ENCODE results near the gene ASAP3. TPM values are rescaled to one million over a fixed set of nuclear protein-coding genes. Genes with fewer than 3 reads are reported as not detected.
"Not testable (repeated sequence)": the region's sequence is repeated elsewhere in the genome, so short reads cannot be mapped to it uniquely, and the experiment has no call there.

ASAP3 gene
- total RNA-seq, 1 donor from 2014 or later, result 3.6 TPM

DNA sequence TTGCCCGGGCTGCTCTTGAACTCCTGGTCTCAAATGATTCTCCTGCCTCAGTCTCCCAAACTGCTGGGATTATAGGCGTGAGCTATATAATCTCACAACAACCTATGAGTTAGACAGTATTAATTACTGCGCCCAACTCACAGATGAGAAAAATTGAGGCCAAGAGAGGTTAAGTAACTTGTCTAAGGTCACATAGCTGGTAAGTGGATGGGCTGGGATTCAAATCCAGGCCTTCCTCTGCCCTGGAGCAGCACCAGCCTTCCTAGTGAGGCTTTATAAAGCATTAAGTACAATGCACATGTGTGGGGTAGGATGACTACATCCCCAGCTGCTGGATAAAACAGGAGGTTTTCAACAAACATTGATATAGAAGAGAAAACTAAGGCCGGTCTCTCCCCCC lies 31.9 kb upstream of the ASAP3 start:
- no peak for DNase-seq (ENCODE audit: low read depth in 2 of 2)

DNA sequence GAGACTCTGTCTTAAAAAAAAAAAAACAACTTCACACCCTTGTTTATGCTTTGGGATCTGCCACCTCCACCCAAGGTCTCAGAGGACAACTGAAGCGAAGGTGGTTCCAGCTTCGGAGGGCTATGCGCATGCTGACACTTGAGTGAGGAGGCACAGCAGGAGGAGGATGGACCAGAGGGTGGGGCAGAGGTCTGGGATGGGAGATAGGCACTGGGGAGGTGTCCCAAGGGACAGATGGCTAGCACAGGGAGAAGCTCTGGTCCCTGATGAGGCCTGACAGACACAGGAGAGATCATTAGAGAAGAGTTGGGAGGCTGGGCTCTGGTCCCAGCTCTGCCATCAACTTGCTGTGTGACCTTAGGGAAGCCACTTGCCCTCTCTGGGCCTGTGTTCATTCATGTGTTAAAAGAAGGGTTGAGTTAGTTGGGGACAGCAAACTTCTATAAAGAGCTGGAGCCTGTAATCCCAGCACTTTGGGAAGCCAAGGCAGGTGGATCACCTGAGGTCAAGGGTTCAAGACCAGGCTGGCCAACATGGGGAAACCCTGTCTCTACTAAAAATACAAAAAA lies 30.2 kb upstream of the ASAP3 start:
- DNase-seq (ENCODE audit: low read depth in 2 of 2), result no peak

DNA sequence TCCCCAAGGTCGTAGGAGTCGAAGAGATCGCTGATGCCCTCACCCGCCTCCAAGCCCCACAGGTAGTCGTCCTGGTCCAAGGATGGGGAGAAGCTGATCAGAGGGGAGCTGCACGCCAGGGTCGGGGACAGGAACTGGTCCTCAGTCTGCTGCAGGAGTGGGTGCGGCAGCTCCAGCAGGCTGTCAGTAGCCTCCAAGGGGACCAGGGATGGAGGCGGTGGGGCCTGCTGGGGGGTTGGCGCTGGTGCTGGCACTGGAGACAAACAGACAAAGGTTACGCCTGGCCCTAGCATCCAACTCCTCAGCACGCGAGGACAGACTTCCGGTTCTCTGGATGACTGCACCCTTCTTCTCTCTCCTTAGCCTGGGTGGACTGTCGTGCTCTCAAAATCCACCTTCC lies 25.9 kb upstream of the ASAP3 start:
- no peak for DNase-seq (ENCODE audit: low read depth in 2 of 2)

DNA sequence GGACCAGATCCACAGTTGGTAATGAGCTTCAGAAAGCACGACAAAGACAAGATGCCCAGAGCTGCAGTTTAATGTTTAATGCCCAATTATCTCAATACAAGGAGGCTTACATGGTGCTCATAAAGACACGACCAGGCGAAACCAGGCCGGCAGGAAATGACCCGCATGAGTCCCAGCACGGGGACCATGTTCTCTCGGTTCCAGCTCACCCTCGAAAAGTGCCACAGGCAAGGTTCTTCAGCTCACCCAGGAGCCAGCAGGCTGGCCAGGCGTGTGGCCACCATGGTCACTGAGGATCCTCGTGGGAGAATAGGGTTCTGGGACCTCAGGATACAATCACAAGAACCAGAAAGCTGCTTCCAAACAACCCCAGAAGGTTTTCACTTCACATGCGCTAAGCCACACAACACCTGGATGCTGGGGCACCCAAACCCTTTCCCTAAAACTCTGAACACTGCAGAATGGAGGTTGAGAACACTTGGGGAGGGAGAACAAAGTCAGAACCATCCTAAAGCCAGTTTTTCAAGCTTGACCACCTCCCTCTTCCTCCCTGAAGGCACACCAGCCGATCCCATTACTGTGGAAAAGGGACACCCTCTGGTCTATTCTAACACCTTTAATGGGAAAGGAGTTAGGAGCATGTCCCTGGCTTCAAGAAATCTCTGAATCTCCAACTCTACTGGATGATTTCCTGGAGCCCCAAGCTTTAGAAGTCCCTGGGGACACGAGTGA lies 22.6 kb upstream of the ASAP3 start:
- no peak for DNase-seq (ENCODE audit: low read depth in 2 of 2)

DNA sequence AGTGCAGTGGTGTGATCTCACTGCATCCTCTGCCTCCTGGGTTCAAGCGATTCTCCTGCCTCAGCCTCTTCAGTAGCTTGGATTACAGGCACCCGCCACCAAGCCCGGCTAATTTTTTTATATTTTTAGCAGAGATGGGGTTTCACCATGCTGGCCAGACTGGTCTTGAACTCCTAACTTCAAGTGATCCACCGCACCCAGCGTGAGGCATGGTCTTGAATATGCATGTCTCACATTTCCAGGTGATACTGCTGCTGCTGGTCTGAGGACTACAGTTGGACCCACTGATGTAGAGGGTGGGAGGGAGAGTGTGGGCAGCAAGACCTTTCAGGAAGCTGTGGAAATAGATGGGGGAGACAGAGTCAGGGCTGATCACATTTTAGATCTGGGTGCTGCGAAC lies 21.9 kb upstream of the ASAP3 start:
- DNase-seq (ENCODE audit: low read depth in 2 of 2), result no peak

DNA sequence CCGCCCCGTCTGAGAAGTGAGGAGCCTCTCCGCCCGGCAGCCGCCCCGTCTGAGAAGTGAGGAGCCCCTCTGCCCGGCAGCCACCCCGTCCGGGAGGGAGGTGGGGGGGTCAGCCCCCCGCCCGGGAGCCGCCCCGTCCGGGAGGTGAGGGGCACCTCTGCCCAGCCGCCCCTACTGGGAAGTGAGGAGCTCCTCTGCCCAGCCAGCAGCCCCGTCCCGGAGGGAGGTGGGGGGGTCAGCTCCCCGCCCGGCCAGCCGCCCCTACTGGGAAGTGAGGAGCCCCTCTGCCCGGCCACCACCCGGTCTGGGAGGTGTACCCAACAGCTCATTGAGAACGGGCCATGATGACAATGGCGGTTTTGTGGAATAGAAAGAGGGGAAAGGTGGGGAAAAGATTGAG lies 20.2 kb upstream of the ASAP3 start:
- not testable (repeated sequence) for DNase-seq (ENCODE audit: low read depth in 2 of 2)

DNA sequence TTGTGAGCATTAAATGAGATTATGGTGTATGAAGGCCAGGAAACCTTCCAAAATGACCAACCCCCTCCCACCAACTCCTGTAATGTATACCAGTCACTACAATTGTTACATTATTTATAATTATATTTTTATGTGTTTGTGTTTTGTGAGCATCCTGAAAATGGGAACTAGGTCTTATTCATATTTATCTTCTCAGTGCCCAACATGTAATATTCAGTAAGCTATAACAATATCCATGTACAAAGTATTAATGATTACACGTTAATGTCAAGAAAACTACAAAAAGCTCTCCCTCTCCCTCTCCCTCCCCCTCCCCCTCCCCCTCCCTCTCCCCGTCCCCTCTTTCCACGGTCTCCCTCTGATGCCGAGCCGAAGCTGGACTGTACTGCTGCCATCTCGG lies 19.0 kb upstream of the ASAP3 start:
- DNase-seq (ENCODE audit: low read depth in 2 of 2), result no peak

DNA sequence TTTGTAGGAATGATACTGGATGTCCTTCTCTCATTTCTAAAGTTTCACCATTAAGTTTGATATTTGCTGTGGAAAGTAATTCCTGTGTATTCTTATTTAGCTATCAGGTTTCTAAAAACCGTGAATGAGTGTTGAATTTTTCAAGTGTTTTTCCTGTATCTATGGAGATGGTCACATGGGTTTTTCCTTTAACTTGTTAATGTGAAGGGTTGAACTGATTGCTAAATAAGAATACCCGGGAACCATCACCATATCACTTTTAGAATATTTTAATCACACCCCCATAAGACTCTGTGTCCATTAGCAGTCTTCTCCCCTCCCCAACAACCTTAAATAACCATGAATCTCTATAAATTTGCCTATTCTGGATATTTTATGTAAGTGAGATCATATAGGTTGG lies 16.5 kb upstream of the ASAP3 start:
- no peak for DNase-seq (ENCODE audit: low read depth in 2 of 2)

DNA sequence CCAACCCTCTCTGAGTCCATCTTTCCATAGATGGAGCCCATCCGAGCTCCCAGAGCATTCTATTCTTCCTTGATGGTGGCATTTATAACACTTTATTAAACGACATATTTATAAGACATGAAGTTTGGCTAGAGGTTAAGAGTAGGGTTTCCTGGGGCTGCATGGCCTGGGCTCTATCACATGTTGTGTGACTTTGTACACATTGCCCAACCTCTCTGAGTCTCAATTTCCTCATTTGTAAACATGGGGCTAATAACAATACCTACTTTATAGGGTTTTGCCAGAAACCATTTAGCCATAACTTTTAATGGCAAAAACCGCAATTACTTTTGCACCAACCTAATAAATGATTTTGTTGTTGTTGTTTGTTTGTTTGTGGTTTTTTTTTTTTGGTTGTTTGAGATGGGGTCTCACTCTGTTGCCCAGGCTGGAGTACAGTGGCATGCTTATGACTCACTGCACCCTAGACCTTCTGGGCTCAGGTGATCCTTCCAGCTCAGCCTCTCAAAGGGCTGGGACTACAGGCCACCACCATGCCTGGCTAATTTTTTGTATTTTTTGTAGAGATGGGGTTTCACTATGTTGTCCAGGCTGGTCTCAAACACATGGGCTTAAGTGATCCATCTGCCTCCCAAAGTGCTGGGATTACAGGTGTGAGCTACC lies 13.9 kb upstream of the ASAP3 start:
- no peak for DNase-seq (ENCODE audit: low read depth in 2 of 2)

DNA sequence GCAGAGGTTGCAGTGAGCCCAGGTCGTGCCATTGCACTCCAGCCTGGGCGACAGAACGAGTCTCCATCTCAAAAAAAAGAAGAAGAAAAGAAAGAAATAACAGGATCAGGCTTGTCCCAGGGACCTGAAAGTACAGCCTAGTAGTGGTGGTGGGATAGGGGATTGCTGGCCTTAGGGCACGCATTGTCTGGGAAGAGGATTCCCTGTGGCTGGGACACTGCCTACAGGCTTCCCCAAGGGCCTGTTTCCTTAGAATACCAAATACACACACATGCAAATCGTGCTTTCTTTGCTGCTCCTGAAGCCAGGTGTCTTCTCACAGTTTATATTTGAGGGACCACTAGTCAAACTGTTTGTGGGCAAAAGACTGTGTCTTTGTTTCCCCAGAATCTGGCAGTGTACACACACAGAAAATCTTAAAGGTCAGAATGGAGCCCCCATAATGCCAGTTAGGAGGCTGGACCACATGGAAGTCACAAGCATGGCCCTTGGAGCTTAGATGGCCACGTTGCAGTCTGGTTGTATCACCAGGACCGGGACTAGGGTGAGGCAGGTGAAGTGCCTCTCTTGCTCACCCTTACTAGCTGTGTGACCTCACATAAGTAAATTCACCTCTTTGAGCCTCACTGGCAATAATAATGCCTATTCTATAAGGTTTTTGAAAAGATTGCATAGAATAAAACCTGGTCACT lies 12.7 kb upstream of the ASAP3 start:
- DNase-seq (ENCODE audit: low read depth in 2 of 2), result no peak

DNA sequence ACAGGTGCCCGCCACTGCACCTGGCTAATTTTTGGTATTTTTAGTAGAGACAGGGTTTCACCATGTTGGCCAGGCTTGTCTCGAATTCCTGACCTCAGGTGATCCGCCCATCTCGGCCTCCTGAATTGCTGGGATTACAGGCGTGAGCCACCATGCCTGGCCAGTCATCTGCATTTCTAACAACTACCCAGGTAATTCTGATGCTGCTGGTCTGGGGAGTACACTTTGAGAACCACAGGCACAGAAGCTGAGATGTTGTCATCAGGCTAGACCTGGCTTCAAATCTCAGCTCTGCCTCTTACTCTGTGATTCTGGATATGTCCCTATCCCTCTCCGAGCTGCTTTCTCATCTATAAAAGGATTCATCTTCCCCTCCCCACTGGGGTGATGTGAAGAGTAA lies 10.9 kb upstream of the ASAP3 start:
- DNase-seq (ENCODE audit: low read depth in 2 of 2), result not testable (repeated sequence)

DNA sequence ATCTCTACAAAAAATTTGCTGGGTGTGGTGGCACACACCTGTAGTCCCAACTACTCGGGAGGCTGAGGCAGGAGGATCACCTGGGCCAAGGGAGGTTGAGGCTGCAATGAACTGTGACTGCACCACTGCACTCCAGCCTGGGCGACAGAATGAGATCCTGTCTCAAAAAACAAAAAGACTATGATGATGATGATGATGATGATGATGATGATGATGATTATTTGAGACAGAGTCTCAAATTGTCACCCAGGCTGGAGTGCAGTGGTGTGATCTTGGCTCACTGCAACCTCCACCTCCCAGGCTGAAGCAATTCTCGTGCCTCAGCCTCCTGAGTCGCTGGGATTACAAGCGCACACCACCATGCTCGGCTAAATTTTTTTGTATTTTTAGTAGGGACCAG lies 8.8 kb upstream of the ASAP3 start:
- not testable (repeated sequence) for DNase-seq (ENCODE audit: low read depth in 2 of 2)

DNA sequence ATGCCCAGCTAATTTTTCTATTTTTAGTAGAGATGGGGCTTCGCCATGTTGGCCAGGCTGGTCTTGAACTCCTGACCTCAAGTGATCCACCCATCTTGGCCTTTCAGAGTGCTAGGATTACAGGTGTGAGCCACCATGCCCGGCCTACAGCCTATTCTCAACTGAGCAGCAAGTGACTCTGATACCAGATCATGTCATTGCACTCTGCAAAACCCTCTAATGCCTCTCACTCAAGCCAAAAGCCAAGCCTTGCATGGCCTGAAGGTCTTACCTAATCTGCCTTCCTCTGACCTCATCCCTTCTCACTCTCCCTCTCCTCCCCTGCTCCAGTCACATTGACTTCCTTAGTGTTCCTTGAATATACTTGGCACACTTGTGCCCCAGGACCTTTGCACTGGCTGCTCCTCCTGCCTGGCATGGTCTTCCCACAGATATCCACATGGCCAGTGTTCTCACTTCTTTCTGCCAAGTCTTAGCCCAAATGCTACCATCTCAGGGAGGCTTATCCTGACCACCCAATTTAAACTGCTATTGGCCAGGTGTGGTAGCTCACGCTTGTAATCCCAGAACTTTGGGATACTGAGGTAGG lies 8.2 kb upstream of the ASAP3 start:
- DNase-seq (ENCODE audit: low read depth in 2 of 2), result no peak

DNA sequence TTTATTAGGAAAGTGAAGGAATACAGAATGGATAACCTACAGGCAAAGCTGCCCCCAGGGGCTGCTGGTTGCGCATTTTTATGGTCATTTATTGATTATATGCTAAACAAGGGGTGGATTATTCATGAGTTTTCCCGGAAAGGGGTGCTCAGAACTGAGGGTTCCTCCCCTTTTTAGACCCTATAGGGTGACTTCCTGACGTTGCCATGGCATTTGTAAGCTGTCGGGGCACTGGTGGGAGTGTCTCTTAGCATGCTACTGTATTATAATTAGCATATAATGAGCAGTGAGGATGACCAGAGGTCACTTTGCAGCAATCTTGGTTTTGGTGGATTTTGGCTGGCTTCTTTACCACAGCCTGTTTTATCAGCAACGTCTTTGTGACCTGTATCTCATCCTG lies 5.9 kb upstream of the ASAP3 start:
- DNase-seq (ENCODE audit: low read depth in 2 of 2), result no peak

DNA sequence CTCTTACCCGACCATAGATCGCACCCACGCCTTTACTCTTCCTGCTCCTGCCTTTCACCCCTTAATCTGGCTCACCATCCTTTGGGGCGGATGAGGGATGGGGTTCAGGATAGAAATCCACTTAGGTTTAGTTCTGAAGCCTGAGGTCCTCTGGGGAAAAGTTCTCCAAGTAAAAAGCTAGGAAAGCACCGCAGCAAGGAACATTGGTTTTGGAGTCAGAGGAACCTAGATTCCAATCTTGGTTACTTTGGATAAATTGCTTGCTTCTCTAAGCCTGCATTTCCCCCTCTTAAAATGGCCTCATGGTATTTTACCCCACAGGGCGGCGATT lies 988 bp upstream of the ASAP3 start:
- no peak for DNase-seq (ENCODE audit: low read depth in 2 of 2)

DNA sequence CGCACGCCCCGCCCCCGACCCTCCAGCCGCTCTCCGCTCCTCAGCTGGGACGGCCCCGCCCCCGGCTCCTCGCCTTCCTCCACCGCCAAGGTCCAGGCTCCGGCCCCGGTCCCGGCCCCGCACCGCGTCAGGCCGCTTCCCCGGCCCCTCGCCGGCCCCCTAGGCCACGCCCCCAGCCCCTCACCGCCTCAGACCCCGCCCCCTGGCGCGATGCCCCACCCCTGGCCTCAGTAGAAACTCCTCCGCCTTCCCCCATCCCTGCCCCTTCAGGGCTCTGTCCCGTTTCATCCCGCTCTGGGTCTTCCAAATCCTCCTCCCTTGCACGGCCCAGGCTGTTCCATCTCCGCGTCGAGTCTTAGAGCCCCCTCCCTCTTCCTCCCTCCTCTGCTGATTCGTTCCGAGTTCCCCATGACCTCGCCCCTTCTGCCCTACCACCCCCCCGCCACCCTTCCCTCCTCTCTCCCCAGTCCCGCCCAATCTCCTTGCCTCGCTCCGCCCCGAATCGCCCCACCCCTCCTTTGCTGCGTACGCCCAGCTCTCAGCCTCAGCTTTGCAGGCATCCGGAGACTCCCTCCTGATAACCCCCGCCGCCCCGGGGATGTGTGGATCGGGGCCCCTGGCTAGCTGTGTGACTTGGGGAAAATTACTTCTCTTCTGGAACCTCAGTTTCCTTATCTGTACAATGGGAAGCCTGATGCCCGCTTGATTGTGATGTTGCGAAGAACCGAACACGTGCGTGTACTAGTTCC lies 448 bp upstream of the ASAP3 start:
- peak in 1 of 2 donors; percentile 92 for DNase-seq (ENCODE audit: low read depth in 2 of 2)

DNA sequence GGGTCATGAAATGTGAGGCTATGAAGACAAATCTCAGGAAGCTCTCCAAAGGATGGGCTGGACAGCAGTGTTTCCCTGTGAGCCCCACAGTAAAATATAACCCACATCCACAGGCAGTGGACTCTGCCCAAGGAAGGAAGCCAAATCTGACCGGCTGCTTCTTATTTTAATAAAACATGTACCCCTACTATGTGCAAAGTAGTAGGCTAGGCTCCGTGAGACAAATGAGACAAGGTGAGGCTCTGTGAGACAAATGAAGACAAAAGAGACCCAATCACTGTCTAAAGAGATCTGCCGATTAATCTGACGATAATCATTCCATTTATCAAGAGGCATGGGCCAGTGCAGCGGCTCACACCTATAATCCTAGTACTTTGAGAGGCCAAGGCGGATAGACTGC lies 2.1 kb downstream of the ASAP3 start:
- no peak for DNase-seq (ENCODE audit: low read depth in 2 of 2)

DNA sequence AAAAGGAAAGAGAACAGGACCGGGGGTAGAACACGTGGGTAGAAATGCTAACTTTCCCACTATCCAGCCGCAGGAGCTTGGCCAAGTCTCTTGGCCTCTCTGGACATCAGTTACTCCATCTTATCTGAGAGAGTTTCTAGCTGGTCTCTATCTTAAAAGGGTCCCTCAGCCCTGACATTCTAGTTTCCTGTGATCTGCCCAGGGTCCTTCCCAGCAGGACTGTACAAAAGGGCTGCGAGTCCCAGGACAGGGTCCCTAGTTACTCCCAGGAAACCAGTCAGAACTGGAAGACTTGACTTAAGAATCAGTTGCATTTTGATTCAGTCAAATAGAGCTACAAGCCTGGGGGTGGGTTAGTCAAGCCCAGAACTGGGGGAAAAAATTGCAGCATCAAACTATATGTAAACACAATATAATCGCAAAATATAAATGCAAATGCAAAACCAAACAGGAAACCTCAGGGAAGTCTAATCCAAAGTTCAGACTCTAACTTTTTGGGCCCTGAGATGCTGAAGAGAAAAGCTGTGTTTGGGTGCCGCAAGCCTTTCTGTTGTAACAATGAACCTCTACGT lies 2.9 kb downstream of the ASAP3 start:
- DNase-seq (ENCODE audit: low read depth in 2 of 2), result no peak

DNA sequence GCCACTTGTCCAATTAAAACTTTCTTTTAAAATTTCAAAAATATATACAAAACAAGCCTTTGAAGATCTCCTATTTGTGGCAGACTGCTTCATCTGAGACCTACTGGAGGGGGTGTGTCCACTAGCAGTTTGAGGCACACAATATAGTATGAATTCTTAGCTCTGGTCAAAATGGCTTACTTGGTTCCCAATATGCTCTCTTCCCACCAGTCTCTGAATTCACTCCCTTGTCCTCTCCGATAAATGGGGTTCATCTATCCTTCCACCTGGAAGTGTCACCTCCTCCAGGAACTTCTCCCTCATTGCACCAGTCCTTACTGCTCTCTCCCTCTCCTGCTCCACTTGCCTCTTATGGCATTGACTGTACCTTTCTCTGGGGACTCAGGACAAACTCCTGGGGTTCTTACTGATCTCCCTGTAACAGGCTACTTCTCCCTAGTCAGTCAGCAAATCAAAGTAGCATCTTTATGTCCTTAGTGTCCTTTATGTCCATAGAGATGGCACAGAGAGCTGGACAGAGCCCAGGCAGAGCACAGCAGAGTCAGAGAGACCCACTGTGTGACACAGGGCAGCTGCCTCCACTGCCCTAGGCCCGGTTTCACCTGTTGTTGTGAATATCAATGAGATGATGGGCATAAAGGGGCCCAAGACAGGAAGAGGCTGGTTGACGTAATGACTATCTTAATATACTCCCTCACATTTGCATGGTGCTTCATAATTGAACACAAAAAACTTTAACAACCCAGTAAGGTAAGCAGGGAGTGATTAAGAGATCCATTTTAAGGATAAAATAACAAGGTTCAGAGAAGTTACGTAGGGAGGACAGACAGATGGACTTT lies 3.6 kb downstream of the ASAP3 start:
- DNase-seq (ENCODE audit: low read depth in 2 of 2), result no peak

DNA sequence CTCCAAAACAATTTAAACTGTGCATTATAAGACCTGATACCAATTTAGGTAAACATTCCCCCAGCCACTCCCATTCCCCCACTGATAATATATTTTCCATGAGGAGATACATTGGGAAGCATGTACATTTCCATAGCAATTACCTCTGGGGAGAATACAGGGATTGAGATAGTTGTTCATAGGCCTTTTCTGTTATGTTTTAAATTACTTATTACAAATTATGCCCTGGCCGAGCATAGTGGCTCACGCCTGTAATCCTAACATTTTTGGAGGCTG lies 4.4 kb downstream of the ASAP3 start:
- DNase-seq (ENCODE audit: low read depth in 2 of 2), result no peak

Measured in dermis microvascular lymphatic vessel endothelial cell (primary cell).